ENCODE data around the gene GAMT.

Gene GAMT

DNA sequence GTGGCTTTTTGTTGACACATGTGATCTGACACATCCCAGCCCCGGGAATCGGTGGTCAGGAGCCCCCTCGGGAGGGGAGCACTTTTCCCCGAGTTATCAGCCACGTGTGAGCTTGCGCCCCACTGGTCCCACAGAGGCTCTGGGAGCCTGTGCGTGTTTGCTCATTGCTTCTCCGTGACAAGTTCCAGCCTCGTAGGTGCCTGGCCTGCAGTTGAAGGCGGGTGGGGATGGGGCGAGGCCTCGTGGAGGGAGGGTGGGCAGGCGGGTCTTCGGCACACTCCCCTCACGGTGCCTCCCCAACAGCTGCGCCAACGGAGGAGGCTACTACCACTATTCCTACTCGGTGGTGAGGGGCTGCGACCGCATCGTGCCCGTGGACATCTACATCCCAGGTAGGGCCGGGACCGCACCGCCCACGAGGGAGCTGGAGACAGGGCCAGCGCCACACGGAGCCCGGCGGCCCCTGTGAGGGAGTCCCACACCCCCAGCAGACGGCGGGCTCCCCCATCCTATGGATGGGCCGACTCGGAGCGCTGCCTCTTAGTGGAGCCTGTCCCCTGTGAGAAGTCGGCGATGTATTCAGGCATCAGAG lies 8.3 kb downstream of the GAMT start:
- DNase-seq (ENCODE audit: extremely low spot score): no peak
- ChIA-PET CTCF (no interaction called here), POLR2A (no interaction called here)
- TF ChIP-seq PKNOX1 (IDR thresholded peaks at IDR 0.05): no peak
- no peak for TF ChIP-seq LEF1 (IDR thresholded peaks at IDR 0.05; ENCODE audit: borderline replicate concordance)
- TF ChIP-seq ARNT (IDR thresholded peaks at IDR 0.05): no peak
- TF ChIP-seq FOXA1 (IDR thresholded peaks at IDR 0.05): no peak
- TF ChIP-seq L3MBTL2 (conservative IDR thresholded peaks at IDR 0.05): no peak
- TF ChIP-seq NFRKB (IDR thresholded peaks at IDR 0.05): no peak
- no peak for TF ChIP-seq FOXK2 (IDR thresholded peaks at IDR 0.05)
- no peak for TF ChIP-seq ELF4 (IDR thresholded peaks at IDR 0.05)

DNA sequence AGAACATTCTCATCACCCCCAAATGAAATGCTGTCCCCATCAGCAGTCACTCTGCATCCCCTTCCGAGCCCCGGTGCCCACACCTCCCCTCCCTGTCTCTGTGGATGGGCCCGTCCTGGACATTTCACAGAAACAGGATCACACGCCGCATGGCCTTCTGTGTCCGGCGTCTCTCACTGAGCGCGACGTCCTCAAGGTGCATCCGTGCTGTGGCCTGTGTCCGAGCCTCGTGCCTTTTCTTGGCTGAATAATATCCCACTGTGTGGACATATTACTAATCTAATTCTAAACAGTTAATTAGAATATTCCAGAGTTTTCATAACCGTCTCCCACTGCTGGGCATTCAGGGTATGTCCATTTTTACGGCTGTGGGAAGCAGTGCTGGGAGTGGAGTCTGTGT lies 8.9 kb downstream of the GAMT start:
- no peak for TF ChIP-seq ELF4 (IDR thresholded peaks at IDR 0.05)
- no peak for TF ChIP-seq TARDBP (IDR thresholded peaks at IDR 0.05)
- no peak for TF ChIP-seq FOXA1 (IDR thresholded peaks at IDR 0.05)
- DNase-seq (ENCODE audit: extremely low spot score): no peak
- ChIA-PET POLR2A (no interaction called here), CTCF (no interaction called here)

DNA sequence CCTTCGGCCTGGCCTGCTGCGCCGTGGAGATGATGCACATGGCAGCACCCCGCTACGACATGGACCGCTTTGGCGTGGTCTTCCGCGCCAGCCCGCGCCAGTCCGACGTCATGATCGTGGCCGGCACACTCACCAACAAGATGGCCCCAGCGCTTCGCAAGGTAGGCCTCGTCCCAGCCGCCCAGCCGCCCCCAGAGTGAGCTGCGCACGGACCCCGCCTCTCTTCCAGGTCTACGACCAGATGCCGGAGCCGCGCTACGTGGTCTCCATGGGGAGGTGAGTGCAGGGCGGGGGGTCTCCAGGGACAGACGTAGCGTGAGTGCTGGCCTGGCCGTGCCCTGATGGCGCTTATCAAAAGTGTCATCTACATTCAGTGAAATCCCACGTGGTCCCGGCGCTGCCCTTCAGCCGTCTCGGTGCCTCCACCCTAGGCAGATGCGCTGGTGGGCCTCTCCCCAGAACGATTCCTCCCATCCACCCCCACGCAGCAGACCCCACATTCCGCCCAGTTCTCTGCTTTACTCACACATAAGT lies 10.4 kb downstream of the GAMT start:
- no peak for DNase-seq (ENCODE audit: extremely low spot score)
- CTCF ChIA-PET: no interaction called here
- TF ChIP-seq LEF1 (IDR thresholded peaks at IDR 0.05; ENCODE audit: borderline replicate concordance) (no peak), ZNF384 (IDR thresholded peaks at IDR 0.05) (no peak), ARNT (IDR thresholded peaks at IDR 0.05) (no peak), PKNOX1 (IDR thresholded peaks at IDR 0.05) (no peak)
- POLR2A ChIA-PET: no interaction called here

- no peak for DNase-seq (ENCODE audit: extremely low spot score)
- TF ChIP-seq PKNOX1 (IDR thresholded peaks at IDR 0.05) (no peak), SP1 (IDR thresholded peaks at IDR 0.05) (no peak), L3MBTL2 (conservative IDR thresholded peaks at IDR 0.05) (no peak), TARDBP (IDR thresholded peaks at IDR 0.05) (no peak), NFRKB (IDR thresholded peaks at IDR 0.05) (no peak), FOXK2 (IDR thresholded peaks at IDR 0.05) (no peak), CTBP1 (IDR thresholded peaks at IDR 0.05; ENCODE audit: borderline replicate concordance) (no peak), ZNF384 (IDR thresholded peaks at IDR 0.05) (no peak), FOXA1 (IDR thresholded peaks at IDR 0.05) (no peak), LEF1 (IDR thresholded peaks at IDR 0.05; ENCODE audit: borderline replicate concordance) (no peak), BHLHE40 (IDR thresholded peaks at IDR 0.05; ENCODE audit: borderline replicate concordance) (no peak), SUZ12 (IDR thresholded peaks at IDR 0.05) (no peak), ELF4 (IDR thresholded peaks at IDR 0.05) (no peak), FOXM1 (IDR thresholded peaks at IDR 0.05; ENCODE audit: borderline replicate concordance) (no peak), HDGF (IDR thresholded peaks at IDR 0.05; ENCODE audit: borderline replicate concordance) (no peak), ARNT (IDR thresholded peaks at IDR 0.05) (no peak)
- POLR2A ChIA-PET: no interaction called here
- CTCF ChIA-PET: no interaction called here
Observed at GRCh38 chr19:1389033-1389940, 12.1 kb downstream of the GAMT start.

DNA sequence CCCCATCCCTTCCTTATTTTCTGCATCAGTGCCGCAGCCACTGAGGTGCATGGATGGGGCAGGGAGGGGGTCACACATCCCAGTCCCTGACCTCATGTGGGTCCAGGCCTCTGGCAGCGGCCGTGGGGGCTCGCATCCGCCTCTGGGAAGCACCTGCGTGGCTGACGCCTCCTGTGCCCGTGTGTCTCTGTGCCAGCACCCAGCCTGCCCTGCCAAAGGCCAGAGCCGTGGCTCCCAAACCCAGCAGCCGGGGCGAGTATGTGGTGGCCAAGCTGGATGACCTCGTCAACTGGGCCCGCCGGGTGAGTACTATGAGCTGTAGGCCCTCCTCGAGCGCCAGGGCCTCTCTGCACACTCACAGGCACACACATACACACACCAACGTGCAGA lies 12.7 kb downstream of the GAMT start:
- ChIA-PET CTCF (no interaction called here), POLR2A (no interaction called here)
- TF ChIP-seq ARNT (IDR thresholded peaks at IDR 0.05) (no peak), L3MBTL2 (conservative IDR thresholded peaks at IDR 0.05) (no peak), NFRKB (IDR thresholded peaks at IDR 0.05) (no peak), BHLHE40 (IDR thresholded peaks at IDR 0.05; ENCODE audit: borderline replicate concordance) (no peak), SP1 (IDR thresholded peaks at IDR 0.05) (no peak), HDGF (IDR thresholded peaks at IDR 0.05; ENCODE audit: borderline replicate concordance) (no peak), LEF1 (IDR thresholded peaks at IDR 0.05; ENCODE audit: borderline replicate concordance) (no peak), PKNOX1 (IDR thresholded peaks at IDR 0.05) (no peak), FOXM1 (IDR thresholded peaks at IDR 0.05; ENCODE audit: borderline replicate concordance) (no peak), FOXK2 (IDR thresholded peaks at IDR 0.05) (no peak), ELF4 (IDR thresholded peaks at IDR 0.05) (no peak)

More for the DNA sequence above, 12.7 kb downstream of the GAMT start:
- DNase-seq (ENCODE audit: extremely low spot score): no peak
